Glutamatergic neuron (in vitro differentiated cells): ENCODE data around the gene HNRNPC. TPM values are rescaled to one million over a fixed set of nuclear protein-coding genes. Genes with fewer than 3 reads are reported as not detected.
"Not testable (repeated sequence)": the region's sequence is repeated elsewhere in the genome, so short reads cannot be mapped to it uniquely, and the experiment has no call there.

Source experiments
- DNase-seq: peaks from one replicate; pipeline ENCODE4 v3.0.0; 2022
- H3K27ac Mint-ChIP-seq: one replicate; pipeline ENCODE4 v1.8.0; 2020; ENCODE audit warnings: mild to moderate bottlenecking, mixed read lengths, inconsistent platforms; ENCODE audit not compliant: unreplicated experiment
- H3K27me3 Mint-ChIP-seq: one replicate; pipeline ENCODE4 v1.8.0; 2020; ENCODE audit warnings: mild to moderate bottlenecking, moderate library complexity, mixed read lengths, inconsistent platforms; ENCODE audit not compliant: unreplicated experiment
- H3K36me3 Mint-ChIP-seq: one replicate; pipeline ENCODE4 v1.8.0; 2020; ENCODE audit warnings: mild to moderate bottlenecking, mixed read lengths, inconsistent platforms; ENCODE audit not compliant: unreplicated experiment
- H3K4me1 Mint-ChIP-seq: one replicate; pipeline ENCODE4 v1.8.0; 2020; ENCODE audit warnings: mild to moderate bottlenecking, low read depth, mixed read lengths, inconsistent platforms; ENCODE audit not compliant: unreplicated experiment
- H3K4me3 Mint-ChIP-seq: one replicate; pipeline ENCODE4 v1.8.0; 2020; ENCODE audit warnings: mild to moderate bottlenecking, mixed read lengths, inconsistent platforms; ENCODE audit not compliant: unreplicated experiment
- H3K9me3 Mint-ChIP-seq: one replicate; pipeline ENCODE4 v1.8.0; 2020; ENCODE audit warnings: mild to moderate bottlenecking, moderate library complexity, mixed read lengths, inconsistent platforms; ENCODE audit not compliant: unreplicated experiment
- CTCF ChIP-seq: fragments of 200-600 bp; sonication (generic); IDR thresholded peaks from one replicate; pipeline ENCODE4 v1.5.0; 2021; ENCODE audit not compliant: partially characterized antibody, unreplicated experiment
- total RNA-seq: library from RNA; stranded (reverse); fragmentation: NEBNext Ultra II Directional; extraction: Animal tissue kit (Norgen Biotek cat#: 25700); gene quantifications from one replicate; pipeline ENCODE4 v1.2.1, GENCODE V29; 2021; ENCODE audit not compliant: unreplicated experiment

Gene HNRNPC
- total RNA-seq, 1 donor from 2014 or later = 514 TPM

- Mint-ChIP-seq H3K27ac (no peak overlapping the region), H3K4me1 (peaks cover 16% of the 10 kb centered on the region)
Measured at GRCh38 chr14:21213652-21214051, 55.6 kb downstream of the HNRNPC start.

DNA sequence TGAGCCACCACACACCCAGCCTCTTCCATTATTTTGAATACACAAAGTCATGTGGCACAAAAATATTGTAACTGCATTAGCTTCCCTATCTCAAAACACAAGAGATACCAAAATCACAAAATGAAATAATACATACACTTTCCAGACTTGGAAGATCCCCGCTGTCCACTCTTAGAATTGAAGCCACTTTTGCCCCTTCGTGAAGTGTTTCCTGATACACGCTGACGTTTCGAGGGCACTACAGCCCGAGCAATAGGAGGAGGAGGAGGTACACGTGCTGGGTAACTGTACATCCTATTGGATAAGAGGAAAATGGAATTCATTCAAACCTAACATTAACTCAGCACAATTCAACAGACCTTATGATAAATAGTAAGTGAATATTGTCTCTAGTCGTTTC is 56.4 kb downstream of the HNRNPC start:
- not testable (repeated sequence) for DNase-seq, H3K4me3 Mint-ChIP-seq, H3K27me3 Mint-ChIP-seq, H3K27ac Mint-ChIP-seq, H3K9me3 Mint-ChIP-seq, H3K36me3 Mint-ChIP-seq
- peaks cover 19% of the 10 kb centered on the region for H3K4me1 Mint-ChIP-seq

More at GRCh38 chr14:21213652-21214051, 55.6 kb downstream of the HNRNPC start:
- TF ChIP-seq CTCF = no peak
- no peak for DNase-seq
- H3K9me3 Mint-ChIP-seq = peaks cover 5% of the 10 kb centered on the region
- H3K36me3 Mint-ChIP-seq = peaks cover 7% of the 10 kb centered on the region
- no peak overlapping the region for H3K4me3 Mint-ChIP-seq
- H3K27me3 Mint-ChIP-seq = peaks cover 7% of the 10 kb centered on the region

DNA sequence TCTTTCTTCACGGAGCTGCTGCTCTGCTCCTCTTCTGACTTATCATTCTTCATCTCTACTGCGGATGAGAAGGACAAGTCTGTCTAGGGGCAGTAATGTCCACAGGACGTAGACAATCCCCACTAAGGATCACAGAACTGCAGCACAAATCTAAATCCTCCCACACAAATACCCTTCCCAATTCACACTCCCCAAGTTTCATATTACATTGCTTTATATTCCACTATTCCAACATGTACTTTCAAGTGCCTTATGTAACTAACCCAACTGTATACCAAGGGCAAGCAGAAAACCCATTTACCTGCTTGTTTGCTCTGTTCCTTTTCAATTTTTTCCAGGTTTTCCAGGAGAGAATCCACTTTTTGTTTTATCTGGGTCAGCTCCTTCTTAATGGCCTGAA is 57.7 kb downstream of the HNRNPC start:
- Mint-ChIP-seq H3K27ac (peak overlapping the region; percentile 43), H3K36me3 (peaks cover 7% of the 10 kb centered on the region)
- TF ChIP-seq CTCF = no peak

DNA sequence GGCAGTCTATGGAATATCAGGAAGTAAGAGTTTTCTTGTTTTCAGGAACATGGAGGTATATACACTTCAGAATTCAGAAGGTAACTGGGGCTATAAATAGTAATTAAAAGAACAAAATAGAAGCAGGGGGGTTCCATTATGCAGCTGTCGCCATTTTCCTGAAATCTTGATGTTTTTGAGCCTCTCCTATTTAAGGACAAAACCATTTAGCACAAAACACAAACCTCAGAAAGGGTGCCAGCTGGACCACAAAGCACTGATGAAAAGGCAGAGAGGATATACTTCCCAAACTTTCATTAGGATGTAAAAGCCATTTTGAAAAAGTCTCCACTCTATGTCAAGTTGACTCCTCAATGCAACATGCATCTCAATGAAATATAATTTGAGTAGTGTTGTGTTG is 59.2 kb downstream of the HNRNPC start:
- H3K27ac Mint-ChIP-seq = no peak overlapping the region
- peaks cover 16% of the 10 kb centered on the region for H3K4me1 Mint-ChIP-seq
- H3K9me3 Mint-ChIP-seq = peaks cover 3% of the 10 kb centered on the region
- peaks cover 7% of the 10 kb centered on the region for H3K27me3 Mint-ChIP-seq
- no peak overlapping the region for H3K4me3 Mint-ChIP-seq
- DNase-seq = no peak
- no peak for TF ChIP-seq CTCF
- H3K36me3 Mint-ChIP-seq = peaks cover 11% of the 10 kb centered on the region

More for the DNA sequence above, 57.7 kb downstream of the HNRNPC start:
- H3K9me3 Mint-ChIP-seq = peaks cover 5% of the 10 kb centered on the region
- peaks cover 19% of the 10 kb centered on the region for H3K4me1 Mint-ChIP-seq
- DNase-seq = no peak
- H3K27me3 Mint-ChIP-seq = peaks cover 7% of the 10 kb centered on the region
- no peak overlapping the region for H3K4me3 Mint-ChIP-seq

- Mint-ChIP-seq H3K4me3 (no peak overlapping the region), H3K27ac (no peak overlapping the region), H3K27me3 (peaks cover 6% of the 10 kb centered on the region), H3K9me3 (peaks cover 7% of the 10 kb centered on the region), H3K36me3 (peaks cover 11% of the 10 kb centered on the region), H3K4me1 (peaks cover 17% of the 10 kb centered on the region)
- no peak for TF ChIP-seq CTCF
- no peak for DNase-seq
Measured at GRCh38 chr14:21209185-21209584, 60.1 kb downstream of the HNRNPC start.
